Measurements from ENCODE around the gene PRKAG2.

GRCh38 chr7:151857866-151858450 lies 19.0 kb downstream of the PRKAG2 start:
- TF ChIP-seq, protein P1, sequence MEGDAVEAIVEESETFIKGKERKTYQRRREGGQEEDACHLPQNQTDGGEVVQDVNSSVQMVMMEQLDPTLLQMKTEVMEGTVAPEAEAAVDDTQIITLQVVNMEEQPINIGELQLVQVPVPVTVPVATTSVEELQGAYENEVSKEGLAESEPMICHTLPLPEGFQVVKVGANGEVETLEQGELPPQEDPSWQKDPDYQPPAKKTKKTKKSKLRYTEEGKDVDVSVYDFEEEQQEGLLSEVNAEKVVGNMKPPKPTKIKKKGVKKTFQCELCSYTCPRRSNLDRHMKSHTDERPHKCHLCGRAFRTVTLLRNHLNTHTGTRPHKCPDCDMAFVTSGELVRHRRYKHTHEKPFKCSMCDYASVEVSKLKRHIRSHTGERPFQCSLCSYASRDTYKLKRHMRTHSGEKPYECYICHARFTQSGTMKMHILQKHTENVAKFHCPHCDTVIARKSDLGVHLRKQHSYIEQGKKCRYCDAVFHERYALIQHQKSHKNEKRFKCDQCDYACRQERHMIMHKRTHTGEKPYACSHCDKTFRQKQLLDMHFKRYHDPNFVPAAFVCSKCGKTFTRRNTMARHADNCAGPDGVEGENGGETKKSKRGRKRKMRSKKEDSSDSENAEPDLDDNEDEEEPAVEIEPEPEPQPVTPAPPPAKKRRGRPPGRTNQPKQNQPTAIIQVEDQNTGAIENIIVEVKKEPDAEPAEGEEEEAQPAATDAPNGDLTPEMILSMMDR (conservative IDR thresholded peaks at IDR 0.05; ENCODE audit: low read length) = no peak
- no peak for TF ChIP-seq EZH2phosphoT487 (IDR thresholded peaks at IDR 0.05; ENCODE audit: borderline replicate concordance)
